Activated CD4-positive, CD25-positive, alpha-beta regulatory T cell treated with anti-CD3 and anti-CD28 coated beads, Interleukin-2, amount 50 U/mL, for 72 hours (primary cell): ENCODE measurements around the gene C1QTNF8.

Experiments
- DNase-seq: peaks from one replicate; pipeline ENCODE4 v3.0.0; 2021

C1QTNF8 gene

DNA sequence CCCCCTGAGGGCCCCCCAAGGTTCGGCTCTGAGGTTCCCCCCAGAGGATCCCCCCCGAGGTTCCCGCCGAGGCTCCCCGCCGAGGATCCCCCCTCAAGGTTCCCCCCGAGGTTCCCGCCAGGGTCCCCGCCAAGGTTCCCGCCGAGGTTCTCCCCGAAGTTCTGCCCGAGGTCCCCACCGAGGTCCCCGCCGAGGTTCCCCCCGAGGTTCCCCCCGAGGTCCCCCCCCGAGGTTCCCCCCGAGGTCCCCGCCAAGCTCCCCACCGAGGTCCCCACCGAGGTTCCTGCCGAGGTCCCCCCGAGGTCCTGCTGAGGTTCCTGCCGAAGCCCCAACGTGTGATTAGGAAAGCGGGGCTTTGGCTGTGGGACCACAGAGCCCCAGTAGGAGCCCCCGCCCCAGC lies 55.7 kb downstream of the C1QTNF8 start:
- DNase-seq = no peak

- DNase-seq = no peak
Measured at GRCh38 chr16:1039762-1040161, 56.3 kb downstream of the C1QTNF8 start.

DNA sequence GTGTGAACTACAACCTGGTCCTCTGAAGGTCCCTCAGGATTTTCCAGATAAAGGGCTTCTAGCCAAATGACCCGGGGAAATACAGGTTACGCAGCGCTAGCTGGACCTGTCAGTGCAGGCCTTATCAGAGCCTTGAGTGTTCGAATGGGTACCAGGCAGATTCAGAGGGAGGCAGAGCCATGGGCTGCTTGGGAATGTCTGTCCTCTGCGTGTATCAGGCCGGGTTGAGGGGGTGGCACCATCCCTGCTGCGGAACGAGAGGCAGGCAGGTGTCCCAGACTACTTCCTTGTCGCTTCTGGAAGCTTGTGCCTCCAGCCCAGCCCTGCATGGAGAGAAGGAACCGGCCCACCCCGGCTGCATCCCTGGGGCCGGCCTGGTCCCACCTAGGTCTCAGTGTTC lies 57.1 kb downstream of the C1QTNF8 start:
- no peak for DNase-seq
